HepG2 (cell line): ENCODE measurements around the gene USP5. TPM values are rescaled to one million over a fixed set of nuclear protein-coding genes. Genes with fewer than 3 reads are reported as not detected.
A peak's percentile ranks its signal among the peaks of the same experiment; 100 is the strongest.

Experiments used
- ATRX ChIP-seq: sonication (generic); formaldehyde crosslinking; IDR thresholded peaks from 2 replicates; pipeline ENCODE4 v1.4.0; 2020; ENCODE audit warnings: missing genetic modification reagents, borderline replicate concordance
- CAMTA2 ChIP-seq: sonication (generic); formaldehyde crosslinking; IDR thresholded peaks from 2 replicates; pipeline ENCODE4 v1.4.0; 2020; ENCODE audit warnings: mild to moderate bottlenecking, missing genetic modification reagents, borderline replicate concordance
- CHCHD3 ChIP-seq: sonication (generic); formaldehyde crosslinking; IDR thresholded peaks from 2 replicates; pipeline ENCODE4 v1.8.0; 2022; ENCODE audit warnings: mild to moderate bottlenecking, missing genetic modification reagents, moderate library complexity
- HINFP ChIP-seq: sonication (generic); formaldehyde crosslinking; IDR thresholded peaks from 2 replicates; pipeline ENCODE4 v1.4.0; 2020; ENCODE audit warnings: low read depth, mild to moderate bottlenecking, missing genetic modification reagents
- HNRNPK ChIP-seq: fragments of 200-400 bp; formaldehyde crosslinking; IDR thresholded peaks from 2 replicates; pipeline ENCODE4 v1.6.1; 2018; ENCODE audit warnings: low read length, low read depth, moderate library complexity, mild to moderate bottlenecking; ENCODE audit not compliant: poor library complexity, severe bottlenecking
- HNRNPLL ChIP-seq: fragments of 200-400 bp; formaldehyde crosslinking; IDR thresholded peaks from 2 replicates; pipeline ENCODE4 v1.6.1; 2017; ENCODE audit warnings: mild to moderate bottlenecking, low read depth, low read length; ENCODE audit not compliant: poor library complexity, severe bottlenecking
- IRF1 ChIP-seq: sonication (generic); formaldehyde crosslinking; IDR thresholded peaks from 2 replicates; pipeline ENCODE4 v1.4.0; 2020; ENCODE audit warnings: low read depth, mild to moderate bottlenecking, missing genetic modification reagents
- MED13 ChIP-seq: sonication (generic); formaldehyde crosslinking; IDR thresholded peaks from 2 replicates; pipeline ENCODE4 v1.5.0; 2020; ENCODE audit warnings: missing genetic modification reagents
- MTF2 ChIP-seq: sonication (generic); formaldehyde crosslinking; IDR thresholded peaks from 2 replicates; pipeline ENCODE4 v1.5.0; 2020; ENCODE audit warnings: missing genetic modification reagents, borderline replicate concordance
- NKX3-1 ChIP-seq: sonication (generic); formaldehyde crosslinking; IDR thresholded peaks from 2 replicates; pipeline ENCODE4 v1.5.0; 2020; ENCODE audit warnings: missing genetic modification reagents
- NR2F2 ChIP-seq: IDR thresholded peaks from 2 replicates; pipeline ENCODE4 v1.6.1; 2012; ENCODE audit warnings: low read depth, inconsistent platforms, borderline replicate concordance
- PPARG ChIP-seq: conservative IDR thresholded peaks from 2 replicates; pipeline ENCODE4 v1.6.1; 2016; ENCODE audit warnings: missing biosample characterization, missing genetic modification reagents
- SP140L ChIP-seq: sonication (generic); formaldehyde crosslinking; IDR thresholded peaks from 2 replicates; pipeline ENCODE4 v1.4.0; 2020; ENCODE audit warnings: missing genetic modification reagents, borderline replicate concordance
- TSC22D2 ChIP-seq: sonication (generic); formaldehyde crosslinking; IDR thresholded peaks from 2 replicates; pipeline ENCODE4 v1.5.1; 2020; ENCODE audit warnings: missing genetic modification reagents, mild to moderate bottlenecking, borderline replicate concordance
- ZBTB14 ChIP-seq: sonication (generic); formaldehyde crosslinking; IDR thresholded peaks from 2 replicates; pipeline ENCODE4 v1.4.0; 2020; ENCODE audit warnings: missing genetic modification reagents
- ZFX ChIP-seq: sonication (generic); formaldehyde crosslinking; IDR thresholded peaks from 2 replicates; pipeline ENCODE4 v1.4.0; 2020; ENCODE audit warnings: mild to moderate bottlenecking, low read depth, missing genetic modification reagents, moderate library complexity
- ZNF296 ChIP-seq: sonication (generic); formaldehyde crosslinking; conservative IDR thresholded peaks from 2 replicates; pipeline ENCODE4 v1.5.0; 2020; ENCODE audit warnings: mild to moderate bottlenecking, missing genetic modification reagents
- ZNF326 ChIP-seq: sonication (generic); formaldehyde crosslinking; IDR thresholded peaks from 2 replicates; pipeline ENCODE4 v1.4.0; 2020; ENCODE audit warnings: missing genetic modification reagents, borderline replicate concordance
- ZNF34 ChIP-seq: sonication (generic); formaldehyde crosslinking; IDR thresholded peaks from 2 replicates; pipeline ENCODE4 v1.4.0; 2020; ENCODE audit warnings: mild to moderate bottlenecking, missing genetic modification reagents, borderline replicate concordance
- ZNF431 ChIP-seq: sonication (generic); formaldehyde crosslinking; IDR thresholded peaks from 2 replicates; pipeline ENCODE4 v1.9.0; 2022; ENCODE audit warnings: missing genetic modification reagents, low read depth, mild to moderate bottlenecking, borderline replicate concordance
- polyA plus RNA-seq, 8 experiments: library from polyadenylated mRNA; depleted of rRNA in 3 of 8; stranded (reverse) in 7 of 8; unstranded in 1 of 8; fragments of >200 nt; fragmentation: Illumina TruSeq in 4 of 8; extraction: Trizol in 4 of 8; gene quantifications; 2 replicates each; pipeline versions ENCODE4 v1.2.1 to v1.2.3, GENCODE V29; 2011 to 2016; ENCODE audit warnings: low read depth in 4 of 8, missing spikeins in 1 of 8, mixed read lengths in 1 of 8; ENCODE audit not compliant: insufficient read depth in 1 of 8
- total RNA-seq, 5 experiments: library from RNA; depleted of rRNA; stranded (reverse); fragments of >200 nt; fragmentation: Illumina TruSeq; extraction: Trizol; gene quantifications; 2 replicates each; pipeline ENCODE4 v1.2.3, GENCODE V29; 2016; ENCODE audit warnings: low read depth in 1 of 5
- TF ChIP-seq, protein P1 (sequence below): IDR thresholded peaks from 2 replicates; pipeline ENCODE4 v1.6.1; 2012; ENCODE audit warnings: low read length, improper control_type of control experiment
- TF ChIP-seq, protein P2 (sequence below): sonication (generic); formaldehyde crosslinking; IDR thresholded peaks from 2 replicates; pipeline ENCODE4 v1.5.0; 2020; ENCODE audit warnings: missing genetic modification reagents

Gene USP5
- total and polyA plus RNA-seq, 2 of the 13 experiments (the other 11 are each of a cell fraction or from before 2014, with no cell fraction given), result 39.6 to 56.0 TPM

GRCh38 chr12:6828781-6829535 is 23.0 kb upstream of the USP5 start (continued):
- TF ChIP-seq, protein P1, sequence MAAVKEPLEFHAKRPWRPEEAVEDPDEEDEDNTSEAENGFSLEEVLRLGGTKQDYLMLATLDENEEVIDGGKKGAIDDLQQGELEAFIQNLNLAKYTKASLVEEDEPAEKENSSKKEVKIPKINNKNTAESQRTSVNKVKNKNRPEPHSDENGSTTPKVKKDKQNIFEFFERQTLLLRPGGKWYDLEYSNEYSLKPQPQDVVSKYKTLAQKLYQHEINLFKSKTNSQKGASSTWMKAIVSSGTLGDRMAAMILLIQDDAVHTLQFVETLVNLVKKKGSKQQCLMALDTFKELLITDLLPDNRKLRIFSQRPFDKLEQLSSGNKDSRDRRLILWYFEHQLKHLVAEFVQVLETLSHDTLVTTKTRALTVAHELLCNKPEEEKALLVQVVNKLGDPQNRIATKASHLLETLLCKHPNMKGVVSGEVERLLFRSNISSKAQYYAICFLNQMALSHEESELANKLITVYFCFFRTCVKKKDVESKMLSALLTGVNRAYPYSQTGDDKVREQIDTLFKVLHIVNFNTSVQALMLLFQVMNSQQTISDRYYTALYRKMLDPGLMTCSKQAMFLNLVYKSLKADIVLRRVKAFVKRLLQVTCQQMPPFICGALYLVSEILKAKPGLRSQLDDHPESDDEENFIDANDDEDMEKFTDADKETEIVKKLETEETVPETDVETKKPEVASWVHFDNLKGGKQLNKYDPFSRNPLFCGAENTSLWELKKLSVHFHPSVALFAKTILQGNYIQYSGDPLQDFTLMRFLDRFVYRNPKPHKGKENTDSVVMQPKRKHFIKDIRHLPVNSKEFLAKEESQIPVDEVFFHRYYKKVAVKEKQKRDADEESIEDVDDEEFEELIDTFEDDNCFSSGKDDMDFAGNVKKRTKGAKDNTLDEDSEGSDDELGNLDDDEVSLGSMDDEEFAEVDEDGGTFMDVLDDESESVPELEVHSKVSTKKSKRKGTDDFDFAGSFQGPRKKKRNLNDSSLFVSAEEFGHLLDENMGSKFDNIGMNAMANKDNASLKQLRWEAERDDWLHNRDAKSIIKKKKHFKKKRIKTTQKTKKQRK, result no peak
- TF ChIP-seq CAMTA2 (peak; percentile 50; the same call in 1 of the 2 replicates), NR2F2 (peak; percentile 10; the same call in 1 of the 2 replicates), ZNF431 (CRISPR knock-in tag) (no peak), ZFX (CRISPR knock-in tag) (peak; percentile 77), MED13 (no peak), HNRNPLL (peak; percentile 90), ZNF326 (CRISPR knock-in tag) (no peak), NKX3-1 (CRISPR knock-in tag) (no peak), ZNF34 (CRISPR knock-in tag) (no peak), IRF1 (no peak), CHCHD3 (CRISPR knock-in tag) (no peak), PPARG (CRISPR knock-in tag) (no peak), ATRX (CRISPR knock-in tag) (no peak), MTF2 (CRISPR knock-in tag) (no peak), TSC22D2 (CRISPR knock-in tag) (no peak), ZNF296 (CRISPR knock-in tag) (peak; percentile 64; the same call in 1 of the 2 replicates), HINFP (CRISPR knock-in tag) (0 out of 2 replicates have a peak, but pooled peaks have one; percentile 48), SP140L (CRISPR knock-in tag) (no peak), ZBTB14 (CRISPR knock-in tag) (no peak), HNRNPK (no peak)
- TF ChIP-seq, protein P2, sequence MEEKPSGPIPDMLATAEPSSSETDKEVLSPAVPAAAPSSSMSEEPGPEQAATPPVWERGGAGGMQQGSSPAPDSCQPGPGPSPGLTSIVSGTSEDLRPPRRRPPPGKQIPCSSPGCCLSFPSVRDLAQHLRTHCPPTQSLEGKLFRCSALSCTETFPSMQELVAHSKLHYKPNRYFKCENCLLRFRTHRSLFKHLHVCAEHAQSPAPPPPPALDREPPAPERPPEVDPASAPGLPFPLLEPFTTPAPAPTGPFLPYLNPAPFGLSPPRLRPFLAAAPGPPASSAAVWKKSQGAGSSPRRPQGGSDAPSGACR (CRISPR knock-in tag), result no peak
